Astrocyte (in vitro differentiated cells and primary cell): Measurements from ENCODE around the gene DCTD.

ENCODE experiments used
- EZH2 ChIP-seq: IDR thresholded peaks from 2 replicates; pipeline ENCODE4 v1.6.1; 2012; ENCODE audit warnings: mild to moderate bottlenecking, low read length, inconsistent platforms; ENCODE audit not compliant: insufficient read depth
- TF ChIP-seq, protein P1 (sequence below): IDR thresholded peaks from 2 replicates; pipeline ENCODE4 v1.5.1; 2011; ENCODE audit warnings: low read depth, mild to moderate bottlenecking, inconsistent platforms, low read length, moderate library complexity; ENCODE audit not compliant: insufficient read depth

DNA sequence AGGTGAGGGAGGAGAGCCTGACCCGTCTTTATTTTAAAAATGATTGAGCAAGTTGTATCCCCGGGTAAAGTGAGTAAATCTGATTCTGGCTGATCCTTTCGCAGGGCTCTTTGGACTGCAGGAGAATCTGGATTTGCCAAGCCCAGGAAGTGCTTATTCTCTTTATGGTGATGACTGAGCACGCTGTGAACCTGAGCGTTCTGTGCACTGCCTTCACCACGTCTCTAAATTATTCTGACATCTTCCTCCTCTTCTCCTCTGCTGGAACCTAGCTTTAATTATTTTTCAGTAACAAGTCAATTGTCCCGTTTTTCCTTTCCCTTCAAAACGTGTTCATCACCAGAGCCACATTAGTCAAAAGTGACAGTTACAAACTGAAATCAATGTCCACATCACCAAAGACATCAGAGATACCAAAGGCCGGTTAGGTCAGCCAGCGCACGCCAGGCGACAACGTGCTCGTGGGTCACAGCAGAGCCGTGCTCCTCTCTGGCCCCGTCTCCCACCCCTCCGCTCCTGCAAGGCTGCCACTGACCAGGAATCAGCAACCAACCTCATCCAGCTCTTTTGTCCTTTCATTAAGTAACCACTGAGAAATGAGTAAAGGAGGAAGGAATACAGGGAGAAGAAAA, 74.3 kb downstream of the DCTD start:
- TF ChIP-seq, protein P1, sequence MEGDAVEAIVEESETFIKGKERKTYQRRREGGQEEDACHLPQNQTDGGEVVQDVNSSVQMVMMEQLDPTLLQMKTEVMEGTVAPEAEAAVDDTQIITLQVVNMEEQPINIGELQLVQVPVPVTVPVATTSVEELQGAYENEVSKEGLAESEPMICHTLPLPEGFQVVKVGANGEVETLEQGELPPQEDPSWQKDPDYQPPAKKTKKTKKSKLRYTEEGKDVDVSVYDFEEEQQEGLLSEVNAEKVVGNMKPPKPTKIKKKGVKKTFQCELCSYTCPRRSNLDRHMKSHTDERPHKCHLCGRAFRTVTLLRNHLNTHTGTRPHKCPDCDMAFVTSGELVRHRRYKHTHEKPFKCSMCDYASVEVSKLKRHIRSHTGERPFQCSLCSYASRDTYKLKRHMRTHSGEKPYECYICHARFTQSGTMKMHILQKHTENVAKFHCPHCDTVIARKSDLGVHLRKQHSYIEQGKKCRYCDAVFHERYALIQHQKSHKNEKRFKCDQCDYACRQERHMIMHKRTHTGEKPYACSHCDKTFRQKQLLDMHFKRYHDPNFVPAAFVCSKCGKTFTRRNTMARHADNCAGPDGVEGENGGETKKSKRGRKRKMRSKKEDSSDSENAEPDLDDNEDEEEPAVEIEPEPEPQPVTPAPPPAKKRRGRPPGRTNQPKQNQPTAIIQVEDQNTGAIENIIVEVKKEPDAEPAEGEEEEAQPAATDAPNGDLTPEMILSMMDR = no peak
- no peak for TF ChIP-seq EZH2
